ENCODE data around the gene NGEF. TPM values are rescaled to one million over a fixed set of nuclear protein-coding genes. Genes with fewer than 3 reads are reported as not detected.

NGEF gene
- total and polyA plus RNA-seq, 4 donors = 15.4 to 46.3 (median 29.2) TPM

- Histone ChIP-seq H3K27me3 (ENCODE audit: control insufficient read depth, insufficient read depth, low read length) (no peaks in the 10 kb centered on the region), H3K4me3 (ENCODE audit: low read depth, low read length) (no peak overlapping the region), H3K9me3 (ENCODE audit: control insufficient read depth, insufficient read depth, low read length) (no peaks in the 10 kb centered on the region), H3K4me1 (ENCODE audit: control insufficient read depth, insufficient read depth, low read length) (no peaks in the 10 kb centered on the region), H3K27ac (ENCODE audit: low read depth, low read length) (no peak overlapping the region), H3K36me3 (ENCODE audit: control insufficient read depth, insufficient read depth, low read length) (peaks cover 27% of the 10 kb centered on the region)
- WGBS (ENCODE audit: insufficient coverage) = 92% methylated on average over 4 of the region's 4 CpGs
- DNase-seq (ENCODE audit: low read depth in 4 of 6, low spot score in 6 of 6) = no peak
Measured at GRCh38 chr2:232836934-232837333, 176.1 kb downstream of the NGEF start.

- H3K27ac ChIP-seq (ENCODE audit: low read depth, low read length) = no peak overlapping the region
- H3K9me3 ChIP-seq (ENCODE audit: control insufficient read depth, insufficient read depth, low read length) = no peaks in the 10 kb centered on the region
- peaks cover 27% of the 10 kb centered on the region for H3K36me3 ChIP-seq (ENCODE audit: control insufficient read depth, insufficient read depth, low read length)
- H3K27me3 ChIP-seq (ENCODE audit: control insufficient read depth, insufficient read depth, low read length) = no peaks in the 10 kb centered on the region
- no peak overlapping the region for H3K4me3 ChIP-seq (ENCODE audit: low read depth, low read length)
- H3K4me1 ChIP-seq (ENCODE audit: control insufficient read depth, insufficient read depth, low read length) = no peaks in the 10 kb centered on the region
- peak in 1 of 6 donors; percentile 67 for DNase-seq (ENCODE audit: low read depth in 4 of 6, low spot score in 6 of 6)
- 74% methylated on average over 11 of the region's 14 CpGs for WGBS (ENCODE audit: insufficient coverage)
Measured at GRCh38 chr2:232835687-232836208, 177.3 kb downstream of the NGEF start.

- Histone ChIP-seq H3K4me3 (ENCODE audit: low read depth, low read length) (no peak overlapping the region), H3K27ac (ENCODE audit: low read depth, low read length) (no peak overlapping the region), H3K4me1 (ENCODE audit: control insufficient read depth, insufficient read depth, low read length) (no peaks in the 10 kb centered on the region), H3K9me3 (ENCODE audit: control insufficient read depth, insufficient read depth, low read length) (no peaks in the 10 kb centered on the region), H3K36me3 (ENCODE audit: control insufficient read depth, insufficient read depth, low read length) (peaks cover 33% of the 10 kb centered on the region), H3K27me3 (ENCODE audit: control insufficient read depth, insufficient read depth, low read length) (no peaks in the 10 kb centered on the region)
- DNase-seq (ENCODE audit: low read depth in 4 of 6, low spot score in 6 of 6) = peak in 1 of 6 donors; percentile 21
- WGBS (ENCODE audit: insufficient coverage) = no CpG with 5 or more reads among the region's 1 CpG
Measured at GRCh38 chr2:232833830-232834229, 179.2 kb downstream of the NGEF start.

GRCh38 chr2:232831496-232831895 is 181.6 kb downstream of the NGEF start:
- Histone ChIP-seq H3K4me3 (ENCODE audit: low read depth, low read length) (no peak overlapping the region), H3K9me3 (ENCODE audit: control insufficient read depth, insufficient read depth, low read length) (no peaks in the 10 kb centered on the region), H3K36me3 (ENCODE audit: control insufficient read depth, insufficient read depth, low read length) (peaks cover 25% of the 10 kb centered on the region), H3K27ac (ENCODE audit: low read depth, low read length) (no peak overlapping the region), H3K27me3 (ENCODE audit: control insufficient read depth, insufficient read depth, low read length) (no peaks in the 10 kb centered on the region), H3K4me1 (ENCODE audit: control insufficient read depth, insufficient read depth, low read length) (no peaks in the 10 kb centered on the region)
- WGBS (ENCODE audit: insufficient coverage) = 100% methylated on average over 1 of the region's 3 CpGs
- DNase-seq (ENCODE audit: low read depth in 4 of 6, low spot score in 6 of 6) = no peak

GRCh38 chr2:232829988-232830387 is 183.1 kb downstream of the NGEF start:
- Histone ChIP-seq H3K4me1 (ENCODE audit: control insufficient read depth, insufficient read depth, low read length) (no peaks in the 10 kb centered on the region), H3K36me3 (ENCODE audit: control insufficient read depth, insufficient read depth, low read length) (peaks cover 19% of the 10 kb centered on the region), H3K27ac (ENCODE audit: low read depth, low read length) (no peak overlapping the region), H3K4me3 (ENCODE audit: low read depth, low read length) (no peak overlapping the region), H3K27me3 (ENCODE audit: control insufficient read depth, insufficient read depth, low read length) (no peaks in the 10 kb centered on the region), H3K9me3 (ENCODE audit: control insufficient read depth, insufficient read depth, low read length) (no peaks in the 10 kb centered on the region)
- WGBS (ENCODE audit: insufficient coverage) = 100% methylated on average over 1 of the region's 3 CpGs
- DNase-seq (ENCODE audit: low read depth in 4 of 6, low spot score in 6 of 6) = no peak

Small RNA genes within 50 kb of the gene (small RNA-seq; reads per million reads assigned to genes)
- gene RF00019 (ENCODE audit: low replicate concordance) = not detected

Other genes starting within 250 kb of the NGEF start
- gene KCNJ13, start 236.7 kb downstream of the NGEF start, total RNA-seq = 10 to 100 TPM; 10.1 to 94.8 TPM
- 1 to 10 TPM in 1 of 2 donors, under 1 TPM in 1; 0.24 to 8.6 TPM for gene KCNJ13, start 236.7 kb downstream of the NGEF start, polyA plus RNA-seq (ENCODE audit: insufficient read length in 2 of 2)
- 1 to 10 TPM; 3.1 to 4.6 TPM for gene SNORC, start 143.0 kb downstream of the NGEF start, total RNA-seq
- gene SNORC, start 143.0 kb downstream of the NGEF start, polyA plus RNA-seq (ENCODE audit: insufficient read length in 2 of 2) = 10 to 100 TPM; 10.2 to 10.8 TPM
- gene NEU2, start 19.4 kb upstream of the NGEF start, total RNA-seq = not detected
- gene NEU2, start 19.4 kb upstream of the NGEF start, polyA plus RNA-seq (ENCODE audit: insufficient read length in 2 of 2) = not detected
- gene INPP5D, start 47.1 kb upstream of the NGEF start, total RNA-seq = 10 to 100 TPM; 11.4 to 14.3 TPM
- gene INPP5D, start 47.1 kb upstream of the NGEF start, polyA plus RNA-seq (ENCODE audit: insufficient read length in 2 of 2) = 10 to 100 TPM; 20.6 to 22.6 TPM
- 10 to 100 TPM; 27.7 to 34.0 TPM for gene ATG16L1, start 238.4 kb upstream of the NGEF start, total RNA-seq
- 10 to 100 TPM; 25.8 to 39.5 TPM for gene ATG16L1, start 238.4 kb upstream of the NGEF start, polyA plus RNA-seq (ENCODE audit: insufficient read length in 2 of 2)

All from spinal cord (tissue), 10 donors.